Mesenchymal stem cell (in vitro differentiated cells and primary cell): ENCODE measurements around the gene TMEM92. TPM values are rescaled to one million over a fixed set of nuclear protein-coding genes. Genes with fewer than 3 reads are reported as not detected.

ENCODE experiments used
- DNase-seq: peaks from one replicate; pipeline ENCODE4 v3.0.0-alpha.2; 2013
- H2AFZ ChIP-seq: one replicate; pipeline ENCODE4 v1.6.1; 2013; ENCODE audit warnings: low read depth, mild to moderate bottlenecking, control low read depth, inconsistent platforms, low read length, moderate library complexity
- H2AK5ac ChIP-seq: 2 replicates; pipeline ENCODE4 v1.6.1; 2013; ENCODE audit warnings: low read length, moderate library complexity, mild to moderate bottlenecking, inconsistent platforms; ENCODE audit not compliant: severe bottlenecking
- H2BK120ac ChIP-seq: one replicate; pipeline ENCODE4 v1.6.1; 2013; ENCODE audit warnings: low read depth, mild to moderate bottlenecking, inconsistent platforms, low read length, moderate library complexity
- H2BK12ac ChIP-seq, 2 experiments: one replicate each; pipeline ENCODE4 v1.6.1; 2013; ENCODE audit warnings: inconsistent platforms in 2 of 2, low read length in 2 of 2, mild to moderate bottlenecking in 2 of 2, moderate library complexity in 2 of 2, control low read depth in 1 of 2
- H2BK15ac ChIP-seq: one replicate; pipeline ENCODE4 v1.6.1; 2013; ENCODE audit warnings: mild to moderate bottlenecking, low read depth, inconsistent platforms; ENCODE audit not compliant: poor library complexity, severe bottlenecking
- H2BK5ac ChIP-seq: 2 replicates; pipeline ENCODE4 v1.6.1; 2013; ENCODE audit warnings: low read depth, mild to moderate bottlenecking, low read length, control low read depth, inconsistent platforms; ENCODE audit not compliant: poor library complexity, severe bottlenecking
- H3K14ac ChIP-seq, 2 experiments: one replicate each; pipeline ENCODE4 v1.6.1; 2013; ENCODE audit warnings: inconsistent platforms in 2 of 2, low read length in 2 of 2, control low read depth in 1 of 2, mild to moderate bottlenecking in 1 of 2, moderate library complexity in 1 of 2
- H3K18ac ChIP-seq, 2 experiments: one replicate each; pipeline ENCODE4 v1.6.1; 2013; ENCODE audit warnings: inconsistent platforms in 2 of 2, low read length in 2 of 2, control low read depth in 1 of 2, low read depth in 1 of 2, mild to moderate bottlenecking in 1 of 2
- H3K23ac ChIP-seq, 2 experiments: one replicate each; pipeline ENCODE4 v1.6.1; 2013; ENCODE audit warnings: inconsistent platforms in 2 of 2, low read length in 2 of 2, mild to moderate bottlenecking in 2 of 2, moderate library complexity in 2 of 2, control low read depth in 1 of 2
- H3K27ac ChIP-seq: 2 replicates; pipeline ENCODE4 v1.5.1; 2013; ENCODE audit warnings: mild to moderate bottlenecking, moderate library complexity, low read length, control low read depth, inconsistent platforms; ENCODE audit not compliant: poor library complexity, severe bottlenecking
- H3K27me3 ChIP-seq, 2 experiments: 2 replicates each; pipeline versions ENCODE4 v1.6.1 to v1.7.0; 2013; ENCODE audit warnings: low read length in 2 of 2, mild to moderate bottlenecking in 2 of 2, moderate library complexity in 2 of 2, control low read depth in 1 of 2, inconsistent platforms in 1 of 2; ENCODE audit not compliant: control insufficient read depth in 1 of 2, insufficient read depth in 1 of 2
- H3K36me3 ChIP-seq, 2 experiments: 2 replicates each; pipeline versions ENCODE4 v1.6.1 to v1.7.0; 2013; ENCODE audit warnings: low read length in 2 of 2, control low read depth in 1 of 2, inconsistent platforms in 1 of 2, low read depth in 1 of 2, mild to moderate bottlenecking in 1 of 2; ENCODE audit not compliant: insufficient read depth in 2 of 2, control insufficient read depth in 1 of 2
- H3K4ac ChIP-seq, 2 experiments: one replicate each; pipeline ENCODE4 v1.6.1; 2013; ENCODE audit warnings: inconsistent platforms in 2 of 2, low read length in 2 of 2, mild to moderate bottlenecking in 2 of 2, moderate library complexity in 2 of 2, control low read depth in 1 of 2, low read depth in 1 of 2
- H3K4me1 ChIP-seq: 2 replicates; pipeline ENCODE4 v1.6.1; 2013; ENCODE audit warnings: low read depth, low read length, control low read depth; ENCODE audit not compliant: control insufficient read depth, insufficient read depth
- H3K4me2 ChIP-seq: 2 replicates; pipeline ENCODE4 v1.6.1; 2013; ENCODE audit warnings: low read length, mild to moderate bottlenecking, inconsistent platforms; ENCODE audit not compliant: poor library complexity, severe bottlenecking
- H3K4me3 ChIP-seq, 2 experiments: 2 replicates each; pipeline versions ENCODE4 v1.5.1 to v1.7.0; 2013; ENCODE audit warnings: low read length in 2 of 2, mild to moderate bottlenecking in 2 of 2, control low read depth in 1 of 2, low read depth in 1 of 2; ENCODE audit not compliant: insufficient read depth in 1 of 2
- H3K79me1 ChIP-seq: replicated peaks from 2 replicates; pipeline ENCODE4 v1.6.1; 2013; ENCODE audit warnings: mild to moderate bottlenecking, control low read depth, low read length, inconsistent platforms; ENCODE audit not compliant: poor library complexity, severe bottlenecking
- H3K9ac ChIP-seq: 2 replicates; pipeline ENCODE4 v1.7.0; 2013; ENCODE audit warnings: mild to moderate bottlenecking, low read length, moderate library complexity
- H3K9me3 ChIP-seq: 2 replicates; pipeline ENCODE4 v1.7.0; 2013; ENCODE audit warnings: mild to moderate bottlenecking, low read length; ENCODE audit not compliant: control insufficient read depth
- H4K8ac ChIP-seq: one replicate; pipeline ENCODE4 v1.6.1; 2013; ENCODE audit warnings: inconsistent platforms, mild to moderate bottlenecking, low read length, moderate library complexity
- H4K91ac ChIP-seq: one replicate; pipeline ENCODE4 v1.6.1; 2013; ENCODE audit warnings: mild to moderate bottlenecking, low read length, inconsistent platforms
- WGBS: methylation state at CpG from one replicate; pipeline ENCODE4 v1.1.7; 2013; ENCODE audit warnings: mixed read lengths; 5-methylcytosine and 5-hydroxymethylcytosine counted together
- polyA plus RNA-seq, 2 experiments: library from polyadenylated mRNA; stranded (reverse); fragments of 200-250 nt; gene quantifications; one replicate each; pipeline ENCODE4 v1.2.3, GENCODE V29; 2013

The TMEM92 gene
- polyA plus RNA-seq (2013, experiment 1 of 2) = 0.86 TPM
- polyA plus RNA-seq (2013, experiment 2 of 2) = 0.62 TPM

GRCh38 chr17:50274142-50274896 lies at the start of gene TMEM92:
TMEM92 (plus strand) TSS chr17:50274466; CDS start chr17:50274502, 36 bp downstream.
- H3K23ac ChIP-seq = no peak within 1 kb of the TSS

GRCh38 chr17:50225701-50226240 lies 48.5 kb upstream of the TMEM92 start:
- Histone ChIP-seq H2BK15ac (no peak overlapping the region), H2AFZ (no peak overlapping the region), H3K14ac (no peak overlapping the region), H3K9me3 (no peaks in the 10 kb centered on the region), H2AK5ac (no peak overlapping the region), H3K4me3 (no peak overlapping the region), H3K27me3 (no peaks in the 10 kb centered on the region), H3K18ac (no peak overlapping the region), H3K79me1 (peaks cover 2% of the 10 kb centered on the region), H2BK5ac (no peak overlapping the region), H3K27ac (no peak overlapping the region), H3K9ac (no peak overlapping the region), H4K8ac (no peak overlapping the region), H3K23ac (no peak overlapping the region), H3K4me2 (no peak overlapping the region), H3K4me1 (peaks cover 11% of the 10 kb centered on the region), H3K4ac (no peak overlapping the region), H4K91ac (no peak overlapping the region), H2BK120ac (no peak overlapping the region), H3K36me3 (peaks cover 0 to 2% of the 10 kb centered on the region in 2 experiments), H2BK12ac (no peak overlapping the region)
- DNase-seq = no peak
- 80% methylated on average over 3 of the region's 3 CpGs for WGBS

More at GRCh38 chr17:50274142-50274896, at the start of gene TMEM92:
- Histone ChIP-seq H2AFZ (no peak within 1 kb of the TSS), H2AK5ac (peak within 1 kb of the TSS; percentile 84), H4K91ac (peak within 1 kb of the TSS; percentile 52), H3K9me3 (no peaks in the 10 kb centered on the region), H3K18ac (peak within 1 kb of the TSS; percentile 40 to 84), H3K4ac (peak within 1 kb of the TSS; percentile 30 to 64), H3K9ac (peak within 1 kb of the TSS; percentile 89), H3K4me3 (peak within 1 kb of the TSS; percentile 56 to 79), H3K36me3 (no peaks in the 10 kb centered on the region), H3K14ac (no peak within 1 kb of the TSS), H3K4me2 (peak within 1 kb of the TSS; percentile 89), H4K8ac (peak within 1 kb of the TSS; percentile 45), H3K27ac (no peak within 1 kb of the TSS), H3K4me1 (peaks cover 63% of the 10 kb centered on the region), H2BK5ac (no peak within 1 kb of the TSS), H2BK15ac (peak within 1 kb of the TSS; percentile 97), H2BK120ac (peak within 1 kb of the TSS; percentile 68), H3K27me3 (no peaks in the 10 kb centered on the region), H3K79me1 (peaks cover 7% of the 10 kb centered on the region), H2BK12ac (peak within 1 kb of the TSS; percentile 67 to 91)
- WGBS = 31% methylated on average over 15 of the region's 23 CpGs
- DNase-seq = no peak

- Histone ChIP-seq H2AK5ac (no peak overlapping the region), H3K18ac (no peak overlapping the region), H3K4me3 (no peak overlapping the region), H2AFZ (no peak overlapping the region), H3K4me2 (no peak overlapping the region), H3K36me3 (no peaks in the 10 kb centered on the region), H2BK5ac (no peak overlapping the region), H3K23ac (no peak overlapping the region), H3K4me1 (no peaks in the 10 kb centered on the region), H3K79me1 (no peaks in the 10 kb centered on the region), H3K14ac (no peak overlapping the region), H4K8ac (no peak overlapping the region), H3K27ac (no peak overlapping the region), H4K91ac (no peak overlapping the region), H3K9me3 (no peaks in the 10 kb centered on the region), H2BK120ac (no peak overlapping the region), H3K4ac (no peak overlapping the region), H2BK12ac (no peak overlapping the region), H3K27me3 (no peaks in the 10 kb centered on the region), H3K9ac (no peak overlapping the region), H2BK15ac (no peak overlapping the region)
- no peak for DNase-seq
Observed at GRCh38 chr17:50234581-50234980, 39.7 kb upstream of the TMEM92 start.

- Histone ChIP-seq H3K27me3 (no peaks in the 10 kb centered on the region), H3K23ac (no peak overlapping the region), H3K27ac (no peak overlapping the region), H2BK120ac (no peak overlapping the region), H3K14ac (no peak overlapping the region), H2BK5ac (no peak overlapping the region), H2AFZ (no peak overlapping the region), H3K18ac (no peak overlapping the region), H3K4me1 (no peaks in the 10 kb centered on the region), H3K36me3 (no peaks in the 10 kb centered on the region), H2BK15ac (no peak overlapping the region), H2AK5ac (no peak overlapping the region), H2BK12ac (no peak overlapping the region), H3K9ac (no peak overlapping the region), H3K4me3 (no peak overlapping the region), H3K79me1 (no peaks in the 10 kb centered on the region), H3K4me2 (no peak overlapping the region), H3K4ac (no peak overlapping the region), H4K8ac (no peak overlapping the region), H3K9me3 (peaks cover 10% of the 10 kb centered on the region), H4K91ac (no peak overlapping the region)
- WGBS = 100% methylated on average over 2 of the region's 2 CpGs
- no peak for DNase-seq
Observed at GRCh38 chr17:50237901-50238300, 36.4 kb upstream of the TMEM92 start.
